DND-41 (cell line): ENCODE measurements around the gene U2AF1L4.

Source experiments
- EZH2 ChIP-seq: IDR thresholded peaks from 3 replicates; pipeline ENCODE4 v1.6.1; 2012; ENCODE audit warnings: borderline replicate concordance, low read depth, mild to moderate bottlenecking, moderate library complexity, low read length, inconsistent platforms; ENCODE audit not compliant: severe bottlenecking
- TF ChIP-seq, protein P1 (sequence below): IDR thresholded peaks from 2 replicates; pipeline ENCODE4 v1.5.1; 2012; ENCODE audit warnings: borderline replicate concordance, low read length, moderate library complexity, mild to moderate bottlenecking; ENCODE audit not compliant: poor library complexity, severe bottlenecking; ENCODE audit errors: extremely low read depth

GRCh38 chr19:35745328-35746086, at the start of gene U2AF1L4, which contains the start of gene PSENEN:
- TF ChIP-seq, protein P1, sequence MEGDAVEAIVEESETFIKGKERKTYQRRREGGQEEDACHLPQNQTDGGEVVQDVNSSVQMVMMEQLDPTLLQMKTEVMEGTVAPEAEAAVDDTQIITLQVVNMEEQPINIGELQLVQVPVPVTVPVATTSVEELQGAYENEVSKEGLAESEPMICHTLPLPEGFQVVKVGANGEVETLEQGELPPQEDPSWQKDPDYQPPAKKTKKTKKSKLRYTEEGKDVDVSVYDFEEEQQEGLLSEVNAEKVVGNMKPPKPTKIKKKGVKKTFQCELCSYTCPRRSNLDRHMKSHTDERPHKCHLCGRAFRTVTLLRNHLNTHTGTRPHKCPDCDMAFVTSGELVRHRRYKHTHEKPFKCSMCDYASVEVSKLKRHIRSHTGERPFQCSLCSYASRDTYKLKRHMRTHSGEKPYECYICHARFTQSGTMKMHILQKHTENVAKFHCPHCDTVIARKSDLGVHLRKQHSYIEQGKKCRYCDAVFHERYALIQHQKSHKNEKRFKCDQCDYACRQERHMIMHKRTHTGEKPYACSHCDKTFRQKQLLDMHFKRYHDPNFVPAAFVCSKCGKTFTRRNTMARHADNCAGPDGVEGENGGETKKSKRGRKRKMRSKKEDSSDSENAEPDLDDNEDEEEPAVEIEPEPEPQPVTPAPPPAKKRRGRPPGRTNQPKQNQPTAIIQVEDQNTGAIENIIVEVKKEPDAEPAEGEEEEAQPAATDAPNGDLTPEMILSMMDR: no peak
- no peak for TF ChIP-seq EZH2
